Measurements from ENCODE around the gene CDC42. TPM values are rescaled to one million over a fixed set of nuclear protein-coding genes. Genes with fewer than 3 reads are reported as not detected.

CDC42 gene
- total and polyA plus RNA-seq, 10 of the 15 experiments (the other 5 are each of a cell fraction or from before 2014, with no cell fraction given): 184 to 479 (median 326) TPM

GRCh38 chr1:22122273-22123070 is 70.0 kb downstream of the CDC42 start:
- H3K9ac ChIP-seq (ENCODE audit: control insufficient read depth, insufficient read depth, low read length): no peak overlapping the region

More at GRCh38 chr1:22122273-22123070, 70.0 kb downstream of the CDC42 start:
- ChIA-PET CTCF (interaction anchor here (1.1 to 1.4 kb wide), 3 partner anchors 10 to 294 kb away, joined by 3 to 4 read pairs (median 3); no protein-coding TSS in a partner anchor), RAD21 (ENCODE audit: unreplicated experiment) (no interaction called here), SMC1A (ENCODE audit: uncharacterized antibody, unreplicated experiment) (no interaction called here), POLR2A (interaction anchor here (1.4 kb wide), 1 partner anchor 70 kb away, joined by 3 read pairs; the partner anchor contains the start of gene CDC42)
- Histone ChIP-seq H3K4me3 (no peak overlapping the region), H3K4me1 (ENCODE audit: control insufficient read depth, insufficient read depth, low read length) (peaks cover 24% of the 10 kb centered on the region), H3K9me3 (replicated peaks; ENCODE audit: control insufficient read depth, insufficient read depth, low read length) (no peaks in the 10 kb centered on the region), H3K79me2 (ENCODE audit: control insufficient read depth, insufficient read depth, low read length) (no peaks in the 10 kb centered on the region), H4K20me1 (ENCODE audit: control insufficient read depth, insufficient read depth) (peaks cover 11% of the 10 kb centered on the region), H2AFZ (ENCODE audit: control insufficient read depth, low read depth, low read length) (no peak overlapping the region), H3K27me3 (replicated peaks in 1 of 2; ENCODE audit: control insufficient read depth in 2 of 2, insufficient read depth in 2 of 2, low read length in 1 of 2) (no peaks in the 10 kb centered on the region), H3K36me3 (ENCODE audit: control insufficient read depth in 2 of 2, insufficient read depth in 2 of 2, low read length in 1 of 2) (peaks cover 0 to 5% of the 10 kb centered on the region in 2 experiments; a peak in 3 of 4 replicates), H3K27ac (ENCODE audit: control insufficient read depth, insufficient read depth) (no peak overlapping the region), H3K4me2 (ENCODE audit: control insufficient read depth, insufficient read depth) (no peak overlapping the region)
- intact Hi-C loops (cut with micrococcal nuclease; ENCODE audit: unreplicated experiment) (no loop called here), in situ Hi-C loops (cut with MboI) (no loop called here)
- DNase-seq (ENCODE audit: low read depth, low spot score): no peak
- no TSS peak for BruUV-seq (replicated peaks)
- no peak for ATAC-seq
- no peak for TF ChIP-seq REST (IDR thresholded peaks at IDR 0.05; ENCODE audit: low read depth, low read length)
- TF ChIP-seq PML (IDR thresholded peaks at IDR 0.05; ENCODE audit: low read length): no peak
- no peak for TF ChIP-seq GATAD2B (conservative IDR thresholded peaks at IDR 0.05; ENCODE audit: low read depth)
- no peak for TF ChIP-seq PBX3 (IDR thresholded peaks at IDR 0.05; ENCODE audit: insufficient replicate concordance, low read depth, low read length)
- no peak for TF ChIP-seq CBX5 (IDR thresholded peaks at IDR 0.05; ENCODE audit: low read depth)
- 79% methylated on average over 21 of the region's 21 CpGs for WGBS (ENCODE audit: insufficient coverage, insufficient replicate concordance, low lambda C conversion rate, missing lambda C conversion rate)
- no peak for FAIRE-seq

All from GM12878 (cell line).